Gastrocnemius medialis (tissue), 4 donors: ENCODE data around the gene PLET1.

ENCODE experiments used
- CTCF ChIP-seq, 5 experiments: fragments of 450-650 bp in 3 of 5; fragments of 200-600 bp in 2 of 5; sonication (generic) in 2 of 5; IDR thresholded peaks in 4 of 5; conservative IDR thresholded peaks in 1 of 5; 1 replicate in 4 of 5; 2 replicates in 1 of 5; pipeline ENCODE4 v1.5.1; 2016 to 2019; ENCODE audit warnings: antibody characterized with exemption in 5 of 5, mild to moderate bottlenecking in 3 of 5, moderate library complexity in 3 of 5
- POLR2A ChIP-seq, 2 donors: fragments of 450-650 bp; IDR thresholded peaks; one replicate each; pipeline ENCODE4 v1.6.1; 2017; ENCODE audit warnings: antibody characterized with exemption in 2 of 2, mild to moderate bottlenecking in 2 of 2, moderate library complexity in 2 of 2

GRCh38 chr11:112235750-112236390, 24.8 kb downstream of the PLET1 start:
- no peak for TF ChIP-seq CTCF (IDR thresholded peaks at IDR 0.05 in 4 of 5, conservative IDR thresholded peaks at IDR 0.05 in 1 of 5)
- no peak for TF ChIP-seq POLR2A (IDR thresholded peaks at IDR 0.05)
